Activated CD4-positive, alpha-beta T cell treated with anti-CD3 and anti-CD28 coated beads for 36 hours (primary cell): ENCODE data around the gene ACY1. TPM values are rescaled to one million over a fixed set of nuclear protein-coding genes. Genes with fewer than 3 reads are reported as not detected.
"Not testable (repeated sequence)": the region's sequence is repeated elsewhere in the genome, so short reads cannot be mapped to it uniquely, and the experiment has no call there.

Experiments used
- ATAC-seq: fragments of 200-7000 bp; cut with Tn5 transposase; one replicate; pipeline ENCODE4 v1.10.0; 2021; ENCODE audit warnings: mild to moderate bottlenecking, moderate library complexity
- CTCF ChIA-PET: fragments of 350-600 bp; sonication (Branson Sonifier 250); formaldehyde crosslinking; loops from one replicate; lab custom pipeline; 2021; ENCODE audit warnings: antibody characterized with exemption; lab: Charles Lee
- POLR2A ChIA-PET: fragments of 350-600 bp; sonication (Branson Sonifier 250); formaldehyde crosslinking; loops from one replicate; lab custom pipeline; 2021; ENCODE audit warnings: antibody characterized with exemption, inconsistent platforms; lab: Charles Lee
- DNase-seq: peaks from one replicate; pipeline ENCODE4 v3.0.0-alpha.2; 2020
- H3K27ac Mint-ChIP-seq: one replicate; pipeline ENCODE4 v1.8.0; 2021; ENCODE audit warnings: mixed read lengths
- H3K27me3 Mint-ChIP-seq: one replicate; pipeline ENCODE4 v1.8.0; 2021; ENCODE audit warnings: mixed read lengths
- H3K36me3 Mint-ChIP-seq: one replicate; pipeline ENCODE4 v1.8.0; 2021; ENCODE audit warnings: low read depth, mixed read lengths
- H3K4me1 Mint-ChIP-seq: one replicate; pipeline ENCODE4 v1.8.0; 2021; ENCODE audit warnings: mixed read lengths
- H3K4me3 Mint-ChIP-seq: one replicate; pipeline ENCODE4 v1.8.0; 2021; ENCODE audit warnings: mild to moderate bottlenecking, moderate library complexity, mixed read lengths
- H3K9me3 Mint-ChIP-seq: one replicate; pipeline ENCODE4 v1.8.0; 2021; ENCODE audit warnings: low read depth, mixed read lengths
- intact Hi-C, 2 experiments: fragments of 100-400 bp; cut with DNase I in 1 of 2; cut with micrococcal nuclease in 1 of 2; formaldehyde crosslinking; loops; one replicate each; pipeline versions ENCODE4 v1.14.2 to v1.15.1; 2022 to 2024; cut with DNase I, micrococcal nuclease
- total RNA-seq, 2 experiments: library from RNA; stranded (reverse); gene quantifications; one replicate each; pipeline ENCODE4 v1.2.3, GENCODE V29; 2021

Gene ACY1
- total RNA-seq, 2 experiments from 2014 or later = 61.5 to 90.0 TPM

DNA sequence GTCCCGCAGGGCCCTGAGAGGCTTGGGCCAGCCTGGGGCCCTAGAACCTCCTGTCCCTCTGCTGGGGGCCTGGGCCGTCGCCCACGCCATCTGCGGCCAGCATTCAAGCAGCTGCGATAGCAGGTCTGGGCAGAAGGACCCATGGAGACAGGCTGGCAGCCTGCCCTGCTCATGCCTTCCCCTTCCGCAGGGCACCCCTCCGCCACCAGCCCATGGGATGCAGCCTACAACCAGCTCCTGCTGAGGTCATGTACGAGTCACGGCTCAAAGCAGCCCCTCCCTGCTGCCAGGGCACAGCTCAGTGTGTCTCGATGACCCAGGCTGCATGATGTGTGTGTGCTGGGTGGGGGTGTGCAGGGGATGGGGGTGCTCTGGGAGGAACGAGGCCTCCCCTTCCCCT lies 45.2 kb downstream of the ACY1 start:
- no peak for ATAC-seq
- H3K36me3 Mint-ChIP-seq = no peaks in the 10 kb centered on the region
- no peaks in the 10 kb centered on the region for H3K27me3 Mint-ChIP-seq
- H3K4me1 Mint-ChIP-seq = no peaks in the 10 kb centered on the region
- H3K4me3 Mint-ChIP-seq = no peak overlapping the region
- ChIA-PET CTCF (interaction anchor here (1.5 kb wide), 1 partner anchor 28 kb away, joined by 3 read pairs; no protein-coding TSS in a partner anchor), POLR2A (interaction anchor here (0.6 kb wide), 1 partner anchor 55 kb away, joined by 4 read pairs; no protein-coding TSS in a partner anchor)
- H3K9me3 Mint-ChIP-seq = no peaks in the 10 kb centered on the region
- H3K27ac Mint-ChIP-seq = no peak overlapping the region
- DNase-seq = no peak
- intact Hi-C loops = no loop called here

DNA sequence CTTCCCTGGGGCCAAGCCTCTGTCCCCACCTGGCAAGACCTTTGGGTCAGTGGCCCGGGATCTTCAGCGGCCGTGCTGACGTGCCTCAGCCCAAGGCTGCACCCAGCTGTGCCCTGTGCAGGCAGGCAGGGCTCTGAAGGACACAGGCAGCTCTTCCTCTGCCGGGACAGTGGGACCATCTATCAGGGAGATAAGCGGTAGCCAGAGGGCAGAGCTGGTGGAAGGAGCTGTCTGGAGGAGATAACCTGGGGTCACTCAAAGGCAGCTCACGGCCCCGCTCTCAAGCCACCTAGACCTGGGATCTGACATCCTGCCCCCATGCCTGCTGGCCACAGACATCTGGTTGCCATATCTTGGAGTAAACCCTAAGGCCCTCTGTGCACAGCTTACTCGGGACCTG lies 45.7 kb downstream of the ACY1 start:
- H3K4me3 Mint-ChIP-seq = no peak overlapping the region
- intact Hi-C loops = no loop called here
- H3K27ac Mint-ChIP-seq = no peak overlapping the region
- H3K4me1 Mint-ChIP-seq = no peaks in the 10 kb centered on the region
- H3K9me3 Mint-ChIP-seq = no peaks in the 10 kb centered on the region
- H3K27me3 Mint-ChIP-seq = no peaks in the 10 kb centered on the region
- ATAC-seq (no peak), DNase-seq (no peak)
- POLR2A ChIA-PET = interaction anchor here (0.6 kb wide), 1 partner anchor 55 kb away, joined by 4 read pairs; no protein-coding TSS in a partner anchor
- H3K36me3 Mint-ChIP-seq = no peaks in the 10 kb centered on the region
- CTCF ChIA-PET = interaction anchor here (1.5 kb wide), 1 partner anchor 28 kb away, joined by 3 read pairs; no protein-coding TSS in a partner anchor

DNA sequence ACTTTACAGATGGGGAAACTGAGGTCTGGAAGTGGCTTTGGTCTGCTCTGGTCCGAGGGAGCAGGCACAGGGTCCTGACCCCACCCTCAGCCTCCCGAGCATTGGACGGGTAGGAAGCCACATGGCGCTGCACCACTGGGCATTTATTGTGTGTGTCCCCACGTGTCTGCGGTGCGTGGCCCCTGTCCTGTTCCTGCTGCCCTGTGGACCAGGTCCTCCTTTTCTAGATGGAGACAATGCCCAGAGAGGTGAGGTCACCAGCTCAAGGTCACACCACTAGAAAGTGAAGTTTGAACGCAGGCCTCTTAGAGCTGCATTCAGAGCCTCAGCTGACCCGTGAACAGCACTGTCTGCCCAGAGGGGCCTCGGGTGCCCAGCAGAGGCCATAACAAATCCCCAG lies 46.2 kb downstream of the ACY1 start:
- Mint-ChIP-seq H3K9me3 (no peaks in the 10 kb centered on the region), H3K27ac (no peak overlapping the region), H3K4me3 (no peak overlapping the region), H3K4me1 (no peaks in the 10 kb centered on the region), H3K36me3 (no peaks in the 10 kb centered on the region), H3K27me3 (no peaks in the 10 kb centered on the region)
- POLR2A ChIA-PET = no interaction called here
- CTCF ChIA-PET = interaction anchor here (0.6 to 1.5 kb wide), 2 partner anchors 29 to 102 kb away, joined by 3 read pairs; no protein-coding TSS in a partner anchor
- intact Hi-C loops = no loop called here
- no peak for ATAC-seq
- DNase-seq = no peak

DNA sequence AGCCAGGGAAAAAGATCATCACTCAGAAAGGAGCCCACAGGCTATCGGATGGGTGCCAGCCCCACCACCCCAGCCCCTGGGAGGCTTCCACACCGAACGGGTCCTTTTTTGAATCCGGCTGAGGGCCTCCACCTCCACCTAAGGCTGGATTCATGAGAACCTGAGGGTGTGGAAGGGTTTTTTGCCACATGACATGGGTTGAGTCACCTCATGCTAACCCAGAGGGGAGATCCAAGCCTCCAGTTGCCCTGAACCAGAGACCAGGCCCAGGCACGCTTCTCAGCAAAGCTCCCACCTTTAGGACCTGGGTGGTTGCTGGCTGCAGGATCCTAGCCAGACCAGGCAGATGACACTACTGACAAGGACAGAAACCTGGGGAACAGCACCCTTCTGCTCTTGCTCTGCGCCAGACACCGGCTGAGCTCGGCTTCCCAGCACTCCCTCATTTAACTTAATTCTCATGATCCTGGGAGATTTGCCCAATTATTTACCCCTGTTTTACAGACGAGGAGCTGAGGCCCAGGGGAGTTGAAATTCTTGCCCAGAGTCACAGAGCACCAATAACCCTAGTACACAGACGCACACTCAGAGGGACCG lies 47.5 kb downstream of the ACY1 start:
- ChIA-PET CTCF (interaction anchor here (0.5 to 1.4 kb wide), 4 partner anchors 18 to 70 kb away, joined by 3 read pairs; no protein-coding TSS in a partner anchor), POLR2A (no interaction called here)
- H3K27me3 Mint-ChIP-seq = no peaks in the 10 kb centered on the region
- no peak for ATAC-seq
- H3K27ac Mint-ChIP-seq = no peak overlapping the region
- intact Hi-C loops = loop anchor here in 1 of 2 experiments (10.0 kb wide), 1 partner anchor 354 kb away; no protein-coding TSS in a partner anchor
- H3K4me3 Mint-ChIP-seq = no peak overlapping the region
- DNase-seq = no peak
- no peaks in the 10 kb centered on the region for H3K9me3 Mint-ChIP-seq
- no peaks in the 10 kb centered on the region for H3K4me1 Mint-ChIP-seq
- H3K36me3 Mint-ChIP-seq = no peaks in the 10 kb centered on the region

DNA sequence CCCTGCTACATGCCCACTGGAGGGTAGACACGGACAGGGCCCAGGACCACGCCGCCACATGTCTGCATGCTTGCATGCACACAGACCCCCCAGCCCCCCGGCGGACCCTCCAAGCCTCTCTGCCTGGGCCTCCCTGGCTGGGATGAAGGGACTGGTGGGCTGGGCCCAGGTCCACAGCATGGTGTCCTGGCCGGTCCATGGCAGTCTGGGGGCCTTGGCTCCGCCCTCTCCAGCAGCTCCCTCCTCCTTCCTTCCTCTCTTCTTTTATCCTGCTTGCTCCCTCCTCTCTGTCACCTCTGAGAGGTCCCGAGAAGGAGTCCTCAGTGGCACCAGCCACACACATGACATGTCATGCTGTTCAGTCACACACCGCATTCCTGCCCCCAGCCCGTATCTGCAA lies 48.6 kb downstream of the ACY1 start:
- no peak overlapping the region for H3K27ac Mint-ChIP-seq
- H3K36me3 Mint-ChIP-seq = no peaks in the 10 kb centered on the region
- CTCF ChIA-PET = interaction anchor here (0.7 to 0.9 kb wide), 2 partner anchors 20 to 24 kb away, joined by 3 read pairs; partner anchors contain the start of gene DUSP7
- H3K4me3 Mint-ChIP-seq = no peak overlapping the region
- DNase-seq (no peak), ATAC-seq (no peak)
- H3K9me3 Mint-ChIP-seq = no peaks in the 10 kb centered on the region
- intact Hi-C loops = loop anchor here in 1 of 2 experiments (10.0 kb wide), 1 partner anchor 353 kb away; no protein-coding TSS in a partner anchor
- no peaks in the 10 kb centered on the region for H3K27me3 Mint-ChIP-seq
- H3K4me1 Mint-ChIP-seq = no peaks in the 10 kb centered on the region
- POLR2A ChIA-PET = no interaction called here

DNA sequence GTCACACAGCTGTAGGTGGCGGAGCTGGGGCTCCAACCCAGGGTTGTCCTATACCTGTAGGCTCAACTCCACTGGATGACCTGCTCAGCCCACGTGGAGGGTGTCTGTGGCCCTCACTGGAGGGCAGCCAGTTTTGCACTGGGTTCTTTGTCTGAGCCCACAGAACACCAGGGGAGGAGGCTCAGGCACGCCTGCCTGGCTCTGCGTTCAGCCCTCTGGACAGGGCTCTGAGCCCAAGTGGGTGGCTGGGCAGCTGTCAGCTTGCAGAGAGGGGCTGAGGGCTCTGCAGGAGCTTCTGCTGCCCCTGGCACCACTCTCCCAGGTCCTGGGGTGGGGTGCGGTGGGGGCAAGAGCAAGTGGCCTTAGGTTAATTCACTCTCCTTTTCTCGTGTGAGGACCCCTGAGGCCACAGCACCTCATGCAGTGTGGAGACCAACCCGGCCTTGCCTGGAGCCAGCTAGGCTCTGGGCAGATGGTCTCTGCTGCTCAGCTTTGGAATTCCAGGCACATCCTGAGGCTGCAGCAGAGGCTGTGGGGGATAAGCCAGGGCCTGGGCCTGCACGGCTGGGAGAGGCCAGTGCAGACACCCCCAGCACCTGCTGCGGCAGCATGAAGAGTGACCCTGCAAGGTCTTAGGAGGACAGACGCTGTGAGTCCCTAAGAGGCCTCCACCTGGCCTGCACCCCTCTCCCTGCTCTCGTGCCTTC lies 49.5 kb downstream of the ACY1 start:
- POLR2A ChIA-PET = no interaction called here
- no peak for DNase-seq
- CTCF ChIA-PET = interaction anchor here (0.6 to 0.9 kb wide), 2 partner anchors 19 to 200 kb away, joined by 3 read pairs; no protein-coding TSS in a partner anchor

DNA sequence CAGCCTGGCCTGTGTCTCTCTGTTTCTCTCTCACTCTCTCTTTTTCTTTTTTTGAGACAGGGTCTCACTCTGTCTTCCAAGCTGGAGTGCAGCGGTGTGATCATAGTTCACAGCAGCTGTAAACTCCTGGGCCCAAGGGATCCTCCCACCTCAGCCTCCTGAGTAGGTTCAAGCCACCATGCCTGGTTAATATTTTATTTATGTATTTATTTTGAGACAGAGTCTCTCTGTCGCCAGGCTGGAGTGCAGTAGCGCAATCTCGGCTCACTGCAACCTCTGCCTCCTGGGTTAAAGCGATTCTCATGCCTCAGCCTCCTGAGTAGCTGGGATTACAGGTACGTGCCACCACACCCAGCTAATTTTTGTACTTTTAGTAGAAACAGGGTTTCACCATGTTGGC lies 50.4 kb downstream of the ACY1 start:
- H3K4me1 Mint-ChIP-seq, ATAC-seq, H3K36me3 Mint-ChIP-seq, H3K27me3 Mint-ChIP-seq, DNase-seq, H3K9me3 Mint-ChIP-seq, CTCF ChIA-PET, H3K4me3 Mint-ChIP-seq, H3K27ac Mint-ChIP-seq, POLR2A ChIA-PET: not testable (repeated sequence)
- intact Hi-C loops = loop anchor here in 1 of 2 experiments (10.0 kb wide), 1 partner anchor 351 kb away; no protein-coding TSS in a partner anchor

More for the DNA sequence above, 49.5 kb downstream of the ACY1 start:
- H3K4me3 Mint-ChIP-seq = no peak overlapping the region
- no peak overlapping the region for H3K27ac Mint-ChIP-seq
- H3K27me3 Mint-ChIP-seq = no peaks in the 10 kb centered on the region
- intact Hi-C loops = loop anchor here in 1 of 2 experiments (10.0 kb wide), 1 partner anchor 352 kb away; no protein-coding TSS in a partner anchor
- no peak for ATAC-seq
- no peaks in the 10 kb centered on the region for H3K9me3 Mint-ChIP-seq
- H3K36me3 Mint-ChIP-seq = no peaks in the 10 kb centered on the region
- no peaks in the 10 kb centered on the region for H3K4me1 Mint-ChIP-seq

DNA sequence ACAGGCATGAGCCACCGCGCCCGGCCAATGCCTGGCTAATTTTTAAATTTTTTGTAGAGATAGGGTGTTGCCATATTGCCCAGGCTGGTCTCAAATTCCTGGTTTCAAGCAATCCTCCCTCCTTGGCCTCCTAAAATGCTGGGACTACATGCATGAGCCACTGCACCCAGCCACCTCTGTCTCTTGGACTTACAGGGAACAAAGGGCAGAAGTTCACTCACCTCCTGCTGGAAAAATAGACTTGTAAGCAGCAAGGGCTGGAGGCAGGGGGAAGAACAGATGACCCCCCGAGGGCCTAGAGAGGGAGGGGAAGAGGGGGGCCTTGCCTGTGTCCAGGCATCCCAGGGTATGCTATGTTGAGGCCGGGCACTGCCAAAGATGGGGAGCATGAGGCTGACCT lies 50.9 kb downstream of the ACY1 start:
- DNase-seq (no peak), ATAC-seq (no peak)
- Mint-ChIP-seq H3K9me3 (no peaks in the 10 kb centered on the region), H3K27me3 (no peaks in the 10 kb centered on the region), H3K27ac (no peak overlapping the region), H3K36me3 (no peaks in the 10 kb centered on the region), H3K4me3 (no peak overlapping the region), H3K4me1 (no peaks in the 10 kb centered on the region)
- intact Hi-C loops = loop anchor here in 1 of 2 experiments (10.0 kb wide), 1 partner anchor 351 kb away; no protein-coding TSS in a partner anchor
- POLR2A ChIA-PET = no interaction called here
- CTCF ChIA-PET = no interaction called here

DNA sequence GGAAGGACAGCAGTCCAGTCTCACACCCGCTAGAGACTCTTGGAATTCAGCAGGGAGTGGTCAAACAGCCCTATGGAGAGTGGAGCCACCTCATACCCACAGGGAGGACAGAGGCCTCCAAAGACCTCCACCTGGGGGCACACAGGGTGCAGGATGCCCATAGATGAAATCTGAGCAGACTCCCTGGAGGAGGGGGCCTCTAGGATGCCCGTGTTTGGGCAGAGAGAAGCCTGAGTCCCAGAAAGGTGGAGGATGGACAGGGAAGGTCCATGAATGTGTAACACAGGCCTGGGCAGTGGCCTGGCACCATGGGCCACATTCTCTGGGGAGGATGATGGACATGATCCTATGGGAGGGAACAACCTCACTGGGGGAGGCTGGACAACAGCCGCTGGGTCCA lies 51.3 kb downstream of the ACY1 start:
- Mint-ChIP-seq H3K27ac (no peak overlapping the region), H3K9me3 (no peaks in the 10 kb centered on the region), H3K4me3 (no peak overlapping the region), H3K36me3 (no peaks in the 10 kb centered on the region), H3K27me3 (no peaks in the 10 kb centered on the region), H3K4me1 (no peaks in the 10 kb centered on the region)
- DNase-seq (no peak), ATAC-seq (no peak)
- intact Hi-C loops = loop anchor here in 1 of 2 experiments (10.0 kb wide), 1 partner anchor 350 kb away; no protein-coding TSS in a partner anchor
- ChIA-PET CTCF (no interaction called here), POLR2A (no interaction called here)

DNA sequence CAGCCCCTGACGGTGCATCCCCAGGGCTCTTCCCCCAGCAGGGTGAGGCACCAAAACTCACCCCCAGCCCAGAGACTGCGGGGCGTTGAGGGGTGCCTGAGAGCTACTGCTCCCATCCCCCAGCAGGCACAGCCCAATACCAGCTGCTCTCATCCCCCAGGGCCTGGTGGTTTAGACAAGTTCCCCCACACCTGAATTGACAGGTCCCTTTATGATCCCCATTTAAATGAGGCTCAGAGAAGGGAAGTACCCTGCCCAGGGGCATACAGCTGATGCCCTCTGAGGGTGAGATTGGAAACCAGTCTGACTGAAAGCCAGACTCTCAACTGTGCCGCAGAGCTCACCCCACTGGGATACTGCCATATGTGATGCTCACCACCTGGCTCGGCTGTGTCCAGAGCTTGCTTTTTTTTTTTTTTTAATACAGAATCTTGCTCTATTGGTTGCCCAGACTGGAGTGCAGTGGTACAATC lies 52.9 kb downstream of the ACY1 start:
- Mint-ChIP-seq H3K4me3 (no peak overlapping the region), H3K36me3 (no peaks in the 10 kb centered on the region), H3K9me3 (no peaks in the 10 kb centered on the region), H3K27me3 (no peaks in the 10 kb centered on the region), H3K4me1 (no peaks in the 10 kb centered on the region), H3K27ac (no peak overlapping the region)
- ChIA-PET POLR2A (interaction anchor here (0.5 to 0.7 kb wide), 2 partner anchors 42 to 166 kb away, joined by 3 to 5 read pairs; no protein-coding TSS in a partner anchor), CTCF (interaction anchor here (0.5 to 2.6 kb wide), 5 partner anchors 17 to 181 kb away, joined by 3 to 6 read pairs (median 4); no protein-coding TSS in a partner anchor)
- DNase-seq (no peak), ATAC-seq (peak; percentile 33)
- intact Hi-C loops = loop anchor here in 1 of 2 experiments (10.0 kb wide), 1 partner anchor 349 kb away; no protein-coding TSS in a partner anchor

DNA sequence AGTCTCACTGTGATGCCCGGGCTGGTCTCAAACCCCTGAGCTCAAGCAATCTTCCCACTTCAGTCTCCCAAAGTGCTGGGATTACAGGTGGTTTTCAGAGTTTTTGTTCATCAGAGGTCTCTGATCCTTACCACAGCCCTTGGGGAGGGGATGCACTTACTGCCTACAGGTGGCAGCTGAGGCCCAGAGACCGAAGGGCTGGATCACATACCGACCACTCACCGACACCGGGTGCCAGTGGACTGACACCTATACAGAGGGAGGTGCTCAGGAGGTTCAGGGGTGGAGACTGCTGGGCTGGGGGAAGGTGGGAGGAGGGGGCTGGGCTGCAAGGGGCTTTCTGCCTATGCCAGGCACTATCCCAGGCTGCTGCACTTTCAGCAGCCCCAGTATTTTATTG lies 53.5 kb downstream of the ACY1 start:
- Mint-ChIP-seq H3K4me3 (no peak overlapping the region), H3K27me3 (no peaks in the 10 kb centered on the region), H3K4me1 (no peaks in the 10 kb centered on the region), H3K27ac (no peak overlapping the region), H3K9me3 (no peaks in the 10 kb centered on the region), H3K36me3 (no peaks in the 10 kb centered on the region)
- ChIA-PET CTCF (interaction anchor here (0.7 to 2.6 kb wide), 6 partner anchors 16 to 108 kb away, joined by 3 to 6 read pairs (median 4); no protein-coding TSS in a partner anchor), POLR2A (interaction anchor here (0.5 to 0.7 kb wide), 2 partner anchors 42 to 165 kb away, joined by 3 to 5 read pairs; no protein-coding TSS in a partner anchor)
- intact Hi-C loops = loop anchor here in 1 of 2 experiments (10.0 kb wide), 1 partner anchor 348 kb away; no protein-coding TSS in a partner anchor
- no peak for DNase-seq
- ATAC-seq = peak; percentile 64
